ENCODE data around the gene PIP4K2B.

DNA sequence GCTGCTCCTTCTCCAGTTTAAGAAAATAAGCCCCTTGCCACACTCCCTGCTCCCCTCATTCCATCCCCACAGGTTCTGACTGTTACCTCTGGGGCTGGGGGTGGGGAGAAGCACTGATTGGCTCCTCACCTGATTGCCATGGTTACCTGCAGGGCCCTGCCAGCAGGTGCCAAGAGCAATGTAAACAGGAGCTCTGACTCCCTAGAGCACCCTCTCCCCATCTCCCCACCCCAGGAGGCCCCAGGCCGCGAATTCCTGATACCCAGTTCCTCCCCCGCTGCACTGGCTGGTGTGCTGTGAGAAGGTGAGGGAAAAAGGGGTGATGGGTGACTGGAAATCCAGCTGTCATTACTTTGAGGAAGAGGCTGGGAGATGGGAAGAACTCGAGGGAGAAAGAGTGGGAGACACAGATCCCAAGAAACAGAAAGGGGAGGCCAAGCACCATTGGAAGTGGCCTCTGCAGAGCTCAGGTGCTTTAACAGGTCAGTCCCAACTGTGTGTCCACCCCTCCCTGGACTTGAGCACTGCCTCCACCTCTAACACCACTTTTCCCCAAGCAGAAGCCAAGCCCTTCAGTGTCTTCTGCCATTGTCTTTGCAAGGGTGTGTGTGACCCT, 55.7 kb downstream of the PIP4K2B start:
- TF ChIP-seq POLR2A (IDR thresholded peaks at IDR 0.05; ENCODE audit: control extremely low read depth in 1 of 2, low read depth in 2 of 2, low read length in 2 of 2), result no peak
- no peak for TF ChIP-seq EP300 (IDR thresholded peaks at IDR 0.05; ENCODE audit: borderline replicate concordance in 1 of 2, low read depth in 2 of 2, low read length in 2 of 2)
- no peak for TF ChIP-seq BACH1 (IDR thresholded peaks at IDR 0.05; ENCODE audit: low read length)

Measured in H1 (cell line).